Fibroblast of lung (primary cell): ENCODE measurements around the gene SCG3.

Experiments used
- CTCF ChIP-seq, 2 donors: IDR thresholded peaks in 1 of 2; conservative IDR thresholded peaks in 1 of 2; 1 replicate in 1 of 2; 2 replicates in 1 of 2; pipeline ENCODE4 v1.5.1; 2011 to 2012; ENCODE audit warnings: low read length in 2 of 2, control low read depth in 1 of 2, inconsistent platforms in 1 of 2, low read depth in 1 of 2, mild to moderate bottlenecking in 1 of 2
- EZH2 ChIP-seq: IDR thresholded peaks from 2 replicates; pipeline ENCODE4 v1.5.1; 2012; ENCODE audit warnings: low read length, control low read depth, mild to moderate bottlenecking; ENCODE audit errors: missing control alignments

GRCh38 chr15:51718219-51718618, 36.9 kb downstream of the SCG3 start:
- TF ChIP-seq CTCF (conservative IDR thresholded peaks at IDR 0.05 in 1 of 2, IDR thresholded peaks at IDR 0.05 in 1 of 2; ENCODE audit: low read depth in 1 of 2, low read length in 2 of 2), result no peak
- no peak for TF ChIP-seq EZH2
